Caco-2 (cell line): ENCODE results near the gene KRTAP6-3. TPM values are rescaled to one million over a fixed set of nuclear protein-coding genes. Genes with fewer than 3 reads are reported as not detected.

Experiments used
- BruUV-seq: library from RNA; stranded (reverse); fragments of 400-500 nt; replicated peaks from 2 replicates; lab custom pipeline; 2021; lab: Mats Ljungman, UMichigan
- CTCF ChIA-PET: fragments of 300-600 bp; sonication (Branson Sonifier 250); formaldehyde crosslinking; loops from one replicate; lab custom pipeline; 2022; ENCODE audit warnings: antibody characterized with exemption; lab: Charles Lee
- POLR2A ChIA-PET: fragments of 300-600 bp; sonication (Branson Sonifier 250); formaldehyde crosslinking; loops from one replicate; lab custom pipeline; 2022; ENCODE audit warnings: antibody characterized with exemption; lab: Charles Lee
- DNase-seq, 2 experiments: peaks; one replicate each; pipeline versions ENCODE4 v3.0.0 to v3.0.0-alpha.2; 2020 to 2022
- H3K27me3 ChIP-seq: replicated peaks from 2 replicates; pipeline ENCODE4 v1.6.0; 2011; ENCODE audit warnings: low read length; ENCODE audit not compliant: control insufficient read depth, insufficient read depth
- H3K36me3 ChIP-seq: 2 replicates; pipeline ENCODE4 v1.5.1; 2011; ENCODE audit warnings: low read length; ENCODE audit not compliant: control insufficient read depth, insufficient read depth
- H3K4me1 ChIP-seq: fragments of 250-450 bp; sonication (Bioruptor Pico); 2 replicates; pipeline ENCODE4 v1.5.1; 2020; ENCODE audit warnings: mild to moderate bottlenecking
- H3K4me3 ChIP-seq: 2 replicates; pipeline ENCODE4 v1.5.1; 2011; ENCODE audit warnings: low read depth, mild to moderate bottlenecking, control low read depth, low read length
- H3K9me3 ChIP-seq: fragments of 250-450 bp; sonication (Bioruptor Pico); 2 replicates; pipeline ENCODE4 v1.5.1; 2020; ENCODE audit warnings: mild to moderate bottlenecking, moderate library complexity
- H3K27ac Mint-ChIP-seq: one replicate; pipeline ENCODE4 v1.8.0; 2022; ENCODE audit warnings: mixed read lengths; ENCODE audit not compliant: unreplicated experiment
- H3K27me3 Mint-ChIP-seq: one replicate; pipeline ENCODE4 v1.8.0; 2022; ENCODE audit warnings: mixed read lengths; ENCODE audit not compliant: insufficient read depth, unreplicated experiment
- H3K36me3 Mint-ChIP-seq: one replicate; pipeline ENCODE4 v1.8.0; 2022; ENCODE audit warnings: mild to moderate bottlenecking, mixed read lengths; ENCODE audit not compliant: insufficient read depth, unreplicated experiment
- H3K4me1 Mint-ChIP-seq: one replicate; pipeline ENCODE4 v1.8.0; 2022; ENCODE audit warnings: low read depth, mixed read lengths; ENCODE audit not compliant: unreplicated experiment
- H3K4me3 Mint-ChIP-seq: one replicate; pipeline ENCODE4 v1.8.0; 2022; ENCODE audit warnings: mild to moderate bottlenecking, moderate library complexity, mixed read lengths; ENCODE audit not compliant: unreplicated experiment
- H3K9me3 Mint-ChIP-seq: one replicate; pipeline ENCODE4 v1.8.0; 2022; ENCODE audit warnings: mixed read lengths; ENCODE audit not compliant: unreplicated experiment
- intact Hi-C: fragments of 100-400 bp; cut with micrococcal nuclease; formaldehyde crosslinking; loops from one replicate; pipeline ENCODE4 v1.10.0; 2022; ENCODE audit not compliant: unreplicated experiment
- total RNA-seq: library from RNA; stranded (reverse); gene quantifications from 2 replicates; pipeline ENCODE4 v1.2.3, GENCODE V29; 2022
- TF ChIP-seq, protein P1 (sequence below), 2 experiments: fragments of 200-600 bp in 1 of 2; IDR thresholded peaks; 1 replicate in 1 of 2; 2 replicates in 1 of 2; pipeline versions ENCODE4 v1.5.1 to v1.8.0; 2011 to 2022; ENCODE audit warnings: antibody characterized with exemption in 1 of 2, control low read depth in 1 of 2, inconsistent platforms in 1 of 2, low read depth in 1 of 2, low read length in 1 of 2, mild to moderate bottlenecking in 1 of 2, moderate library complexity in 1 of 2; ENCODE audit not compliant: insufficient read depth in 1 of 2, severe bottlenecking in 1 of 2, unreplicated experiment in 1 of 2

The KRTAP6-3 gene
- total RNA-seq, 1 experiment from 2014 or later, result not detected

DNA sequence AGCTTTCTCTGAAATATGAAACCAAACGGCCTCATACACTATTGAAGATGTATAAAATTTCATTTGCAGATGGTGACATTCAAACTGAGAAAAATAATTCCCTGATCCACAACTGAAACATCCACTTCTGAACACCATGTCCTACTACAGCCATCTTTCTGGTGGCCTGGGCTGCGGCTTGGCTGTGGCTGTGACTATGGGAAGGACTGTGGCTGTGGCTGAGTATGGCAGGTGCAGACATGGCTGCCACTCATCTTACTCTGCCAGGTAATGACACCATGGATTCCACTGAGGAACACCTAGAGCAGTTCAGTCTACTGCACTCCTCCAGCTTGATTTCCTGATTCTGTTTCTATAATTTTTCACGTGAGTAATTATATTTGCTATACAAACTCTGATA lies 28.3 kb downstream of the KRTAP6-3 start, which contains the start of gene KRTAP20-4:
Gene KRTAP20-4, plus strand, starts transcription at position 106 of the 400 bp plus-strand sequence.
- BruUV-seq, result no TSS peak
- intact Hi-C loops, result no loop called here
- Histone ChIP-seq H3K4me3 (no peak within 1 kb of the TSS), H3K4me1 (no peaks in the 10 kb centered on the region), H3K9me3 (no peaks in the 10 kb centered on the region), H3K36me3 (no peaks in the 10 kb centered on the region), H3K27me3 (no peaks in the 10 kb centered on the region)
- Mint-ChIP-seq H3K36me3 (no peaks in the 10 kb centered on the region), H3K9me3 (no peaks in the 10 kb centered on the region), H3K27me3 (no peaks in the 10 kb centered on the region), H3K4me1 (no peaks in the 10 kb centered on the region), H3K27ac (no peak within 1 kb of the TSS), H3K4me3 (no peak within 1 kb of the TSS)
- DNase-seq, result no peak
- TF ChIP-seq, protein P1, sequence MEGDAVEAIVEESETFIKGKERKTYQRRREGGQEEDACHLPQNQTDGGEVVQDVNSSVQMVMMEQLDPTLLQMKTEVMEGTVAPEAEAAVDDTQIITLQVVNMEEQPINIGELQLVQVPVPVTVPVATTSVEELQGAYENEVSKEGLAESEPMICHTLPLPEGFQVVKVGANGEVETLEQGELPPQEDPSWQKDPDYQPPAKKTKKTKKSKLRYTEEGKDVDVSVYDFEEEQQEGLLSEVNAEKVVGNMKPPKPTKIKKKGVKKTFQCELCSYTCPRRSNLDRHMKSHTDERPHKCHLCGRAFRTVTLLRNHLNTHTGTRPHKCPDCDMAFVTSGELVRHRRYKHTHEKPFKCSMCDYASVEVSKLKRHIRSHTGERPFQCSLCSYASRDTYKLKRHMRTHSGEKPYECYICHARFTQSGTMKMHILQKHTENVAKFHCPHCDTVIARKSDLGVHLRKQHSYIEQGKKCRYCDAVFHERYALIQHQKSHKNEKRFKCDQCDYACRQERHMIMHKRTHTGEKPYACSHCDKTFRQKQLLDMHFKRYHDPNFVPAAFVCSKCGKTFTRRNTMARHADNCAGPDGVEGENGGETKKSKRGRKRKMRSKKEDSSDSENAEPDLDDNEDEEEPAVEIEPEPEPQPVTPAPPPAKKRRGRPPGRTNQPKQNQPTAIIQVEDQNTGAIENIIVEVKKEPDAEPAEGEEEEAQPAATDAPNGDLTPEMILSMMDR (IDR thresholded peaks at IDR 0.05; ENCODE audit: insufficient read depth in 1 of 2, low read depth in 1 of 2, low read length in 1 of 2, severe bottlenecking in 1 of 2, unreplicated experiment in 1 of 2), result no peak
- ChIA-PET CTCF (no interaction called here), POLR2A (no interaction called here)

- CTCF ChIA-PET, result no interaction called here
- H3K9me3 ChIP-seq, result no peaks in the 10 kb centered on the region
- no peak overlapping the region for H3K4me3 Mint-ChIP-seq
- TF ChIP-seq, protein P1 (IDR thresholded peaks at IDR 0.05; ENCODE audit: insufficient read depth in 1 of 2, low read depth in 1 of 2, low read length in 1 of 2, severe bottlenecking in 1 of 2, unreplicated experiment in 1 of 2), result no peak
- POLR2A ChIA-PET, result no interaction called here
- no peaks in the 10 kb centered on the region for H3K27me3 ChIP-seq
- no peaks in the 10 kb centered on the region for H3K27me3 Mint-ChIP-seq
- intact Hi-C loops, result no loop called here
- no peaks in the 10 kb centered on the region for H3K4me1 ChIP-seq
- H3K36me3 ChIP-seq, result no peaks in the 10 kb centered on the region
- H3K4me1 Mint-ChIP-seq, result no peaks in the 10 kb centered on the region
- H3K9me3 Mint-ChIP-seq, result no peaks in the 10 kb centered on the region
- no peaks in the 10 kb centered on the region for H3K36me3 Mint-ChIP-seq
- DNase-seq, result no peak
- BruUV-seq, result no TSS peak
- no peak overlapping the region for H3K27ac Mint-ChIP-seq
- H3K4me3 ChIP-seq, result no peak overlapping the region
Observed at GRCh38 chr21:30623362-30623761, 31.1 kb downstream of the KRTAP6-3 start.

- no peaks in the 10 kb centered on the region for H3K9me3 ChIP-seq
- H3K9me3 Mint-ChIP-seq, result no peaks in the 10 kb centered on the region
- CTCF ChIA-PET, result no interaction called here
Observed at GRCh38 chr21:30625449-30626165, 33.4 kb downstream of the KRTAP6-3 start.

More at GRCh38 chr21:30625449-30626165, 33.4 kb downstream of the KRTAP6-3 start:
- no peak overlapping the region for H3K27ac Mint-ChIP-seq
- no peaks in the 10 kb centered on the region for H3K27me3 Mint-ChIP-seq
- no peaks in the 10 kb centered on the region for H3K36me3 Mint-ChIP-seq
- intact Hi-C loops, result no loop called here
- TF ChIP-seq, protein P1 (IDR thresholded peaks at IDR 0.05; ENCODE audit: insufficient read depth in 1 of 2, low read depth in 1 of 2, low read length in 1 of 2, severe bottlenecking in 1 of 2, unreplicated experiment in 1 of 2), result no peak
- H3K4me1 Mint-ChIP-seq, result no peaks in the 10 kb centered on the region
- POLR2A ChIA-PET, result no interaction called here
- Histone ChIP-seq H3K4me3 (no peak overlapping the region), H3K36me3 (no peaks in the 10 kb centered on the region), H3K27me3 (no peaks in the 10 kb centered on the region), H3K4me1 (no peaks in the 10 kb centered on the region)
- DNase-seq, result no peak
- no peak overlapping the region for H3K4me3 Mint-ChIP-seq
- BruUV-seq, result no TSS peak
